Hepatocyte (in vitro differentiated cells): Measurements from ENCODE around the gene OTX1. TPM values are rescaled to one million over a fixed set of nuclear protein-coding genes. Genes with fewer than 3 reads are reported as not detected.

Source experiments
- DNase-seq: peaks from one replicate; pipeline ENCODE4 v3.0.0-alpha.2; 2016; ENCODE audit warnings: low spot score
- H2AFZ ChIP-seq: fragments of 200-600 bp; sonication (generic); 2 replicates; pipeline ENCODE4 v1.6.0; 2016; ENCODE audit warnings: antibody characterized with exemption, mild to moderate bottlenecking
- H3K27ac ChIP-seq: fragments of 200-600 bp; sonication (generic); 2 replicates; pipeline ENCODE4 v1.5.1; 2016; ENCODE audit warnings: mild to moderate bottlenecking
- H3K27me3 ChIP-seq: fragments of 200-600 bp; sonication (generic); 2 replicates; pipeline ENCODE4 v1.6.1; 2016
- H3K36me3 ChIP-seq: fragments of 200-600 bp; sonication (generic); replicated peaks from 2 replicates; pipeline ENCODE4 v1.5.1; 2016; ENCODE audit warnings: low read depth; ENCODE audit not compliant: insufficient read depth
- H3K4me1 ChIP-seq: fragments of 200-600 bp; sonication (generic); 2 replicates; pipeline ENCODE4 v1.5.1; 2016; ENCODE audit warnings: mild to moderate bottlenecking, moderate library complexity; ENCODE audit not compliant: insufficient read depth
- H3K4me2 ChIP-seq: fragments of 200-600 bp; sonication (generic); 2 replicates; pipeline ENCODE4 v1.6.0; 2016
- H3K4me3 ChIP-seq: fragments of 200-600 bp; sonication (generic); 2 replicates; pipeline ENCODE4 v1.5.1; 2016; ENCODE audit warnings: mild to moderate bottlenecking
- H3K79me2 ChIP-seq: fragments of 200-600 bp; sonication (generic); 2 replicates; pipeline ENCODE4 v1.6.0; 2017; ENCODE audit warnings: mild to moderate bottlenecking
- H3K9me2 ChIP-seq: fragments of 200-600 bp; sonication (generic); replicated peaks from 2 replicates; pipeline ENCODE4 v1.6.0; 2017; ENCODE audit warnings: mild to moderate bottlenecking; ENCODE audit not compliant: insufficient read depth
- H3K9me3 ChIP-seq: fragments of 200-600 bp; sonication (generic); 2 replicates; pipeline ENCODE4 v1.5.1; 2016; ENCODE audit warnings: low read depth, mild to moderate bottlenecking
- H4K20me1 ChIP-seq: fragments of 200-600 bp; sonication (generic); 2 replicates; pipeline ENCODE4 v1.6.0; 2016; ENCODE audit warnings: mild to moderate bottlenecking; ENCODE audit not compliant: insufficient read depth, poor library complexity, severe bottlenecking
- EZH2 ChIP-seq: fragments of 200-600 bp; sonication (generic); IDR thresholded peaks from 2 replicates; pipeline ENCODE4 v1.6.1; 2016; ENCODE audit warnings: antibody characterized with exemption, mild to moderate bottlenecking, borderline replicate concordance
- EZH2phosphoT487 ChIP-seq: fragments of 200-600 bp; sonication (generic); IDR thresholded peaks from one replicate; pipeline ENCODE4 v1.6.1; 2018; ENCODE audit warnings: antibody characterized with exemption, mild to moderate bottlenecking, low read depth, moderate library complexity; ENCODE audit not compliant: unreplicated experiment, severe bottlenecking
- WGBS: methylation state at CpG from one replicate; pipeline ENCODE4 v1.1.6; 2016; ENCODE audit warnings: low lambda C conversion rate; ENCODE audit errors: missing lambda C conversion rate; 5-methylcytosine and 5-hydroxymethylcytosine counted together
- polyA plus RNA-seq: library from polyadenylated mRNA; unstranded; fragments of >200 nt; fragmentation: Nextera tagmentation; extraction: Ambion mirVana; gene quantifications from 2 replicates; pipeline ENCODE4 v1.2.1, GENCODE V29; 2016
- total RNA-seq: library from RNA; depleted of rRNA; stranded (reverse); fragments of >200 nt; gene quantifications from 2 replicates; pipeline ENCODE4 v1.2.3, GENCODE V29; 2014
- TF ChIP-seq, protein P1 (sequence below): fragments of 200-600 bp; sonication (generic); IDR thresholded peaks from 2 replicates; pipeline ENCODE4 v1.5.1; 2016; ENCODE audit warnings: antibody characterized with exemption, mild to moderate bottlenecking; ENCODE audit not compliant: poor library complexity

The OTX1 gene
- total and polyA plus RNA-seq, 2 experiments from 2014 or later, result 0.07 to 0.52 TPM

DNA sequence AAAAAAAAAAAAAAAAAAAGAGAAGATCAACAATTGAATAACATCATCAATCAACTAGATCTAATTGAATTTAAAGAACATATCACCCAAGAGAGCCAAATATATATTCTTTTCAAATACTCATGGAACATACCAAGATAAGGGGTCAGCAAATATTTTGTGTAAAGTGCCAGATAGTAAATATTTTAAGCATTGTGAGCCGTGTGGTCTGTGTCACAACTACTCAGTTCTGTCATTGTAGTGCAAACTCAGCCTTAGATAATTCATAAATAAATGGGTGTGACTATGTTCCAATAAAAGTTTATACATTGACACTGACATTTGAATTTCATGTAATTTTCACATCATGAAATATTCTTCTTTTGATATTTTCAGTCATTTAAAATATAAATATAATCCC is 45.9 kb downstream of the OTX1 start:
- 65% methylated on average over 1 of the region's 1 CpG for WGBS
- TF ChIP-seq, protein P1, sequence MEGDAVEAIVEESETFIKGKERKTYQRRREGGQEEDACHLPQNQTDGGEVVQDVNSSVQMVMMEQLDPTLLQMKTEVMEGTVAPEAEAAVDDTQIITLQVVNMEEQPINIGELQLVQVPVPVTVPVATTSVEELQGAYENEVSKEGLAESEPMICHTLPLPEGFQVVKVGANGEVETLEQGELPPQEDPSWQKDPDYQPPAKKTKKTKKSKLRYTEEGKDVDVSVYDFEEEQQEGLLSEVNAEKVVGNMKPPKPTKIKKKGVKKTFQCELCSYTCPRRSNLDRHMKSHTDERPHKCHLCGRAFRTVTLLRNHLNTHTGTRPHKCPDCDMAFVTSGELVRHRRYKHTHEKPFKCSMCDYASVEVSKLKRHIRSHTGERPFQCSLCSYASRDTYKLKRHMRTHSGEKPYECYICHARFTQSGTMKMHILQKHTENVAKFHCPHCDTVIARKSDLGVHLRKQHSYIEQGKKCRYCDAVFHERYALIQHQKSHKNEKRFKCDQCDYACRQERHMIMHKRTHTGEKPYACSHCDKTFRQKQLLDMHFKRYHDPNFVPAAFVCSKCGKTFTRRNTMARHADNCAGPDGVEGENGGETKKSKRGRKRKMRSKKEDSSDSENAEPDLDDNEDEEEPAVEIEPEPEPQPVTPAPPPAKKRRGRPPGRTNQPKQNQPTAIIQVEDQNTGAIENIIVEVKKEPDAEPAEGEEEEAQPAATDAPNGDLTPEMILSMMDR, result no peak
- TF ChIP-seq EZH2 (no peak), EZH2phosphoT487 (no peak)
- no peaks in the 10 kb centered on the region for H3K79me2 ChIP-seq
- H3K9me3 ChIP-seq, result no peaks in the 10 kb centered on the region
- H3K27me3 ChIP-seq, result no peaks in the 10 kb centered on the region
- H3K9me2 ChIP-seq, result no peaks in the 10 kb centered on the region
- H3K36me3 ChIP-seq, result no peaks in the 10 kb centered on the region
- H4K20me1 ChIP-seq, result no peaks in the 10 kb centered on the region
- H3K4me1 ChIP-seq, result no peaks in the 10 kb centered on the region
- no peak overlapping the region for H3K4me3 ChIP-seq
- H2AFZ ChIP-seq, result no peak overlapping the region
- no peak for DNase-seq
- no peak overlapping the region for H3K27ac ChIP-seq
- no peak overlapping the region for H3K4me2 ChIP-seq

DNA sequence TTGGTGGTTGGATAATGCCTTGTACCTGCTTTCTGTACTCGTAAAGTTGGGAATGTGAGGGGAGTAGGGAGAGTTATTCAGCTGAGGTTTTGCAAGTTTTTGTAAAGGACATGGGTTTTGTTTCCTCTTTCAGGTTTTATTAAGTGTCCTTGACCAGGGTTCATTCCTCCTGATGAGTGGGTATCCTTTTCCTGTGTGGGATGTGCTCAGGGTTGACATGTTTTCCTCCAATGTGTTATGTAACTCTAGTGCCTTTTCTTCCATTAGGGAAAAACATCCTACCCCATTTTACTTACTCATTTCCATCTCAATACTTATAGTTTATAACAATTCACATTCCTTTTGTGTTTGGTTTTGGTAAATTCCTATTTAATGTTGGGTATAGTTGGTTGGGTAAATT is 48.4 kb downstream of the OTX1 start:
- H3K4me1 ChIP-seq, result no peaks in the 10 kb centered on the region
- no peaks in the 10 kb centered on the region for H3K27me3 ChIP-seq
- H4K20me1 ChIP-seq, result no peaks in the 10 kb centered on the region
- 77% methylated on average over 1 of the region's 1 CpG for WGBS
- no peak overlapping the region for H3K27ac ChIP-seq
- H3K4me2 ChIP-seq, result no peak overlapping the region
- no peaks in the 10 kb centered on the region for H3K79me2 ChIP-seq
- no peaks in the 10 kb centered on the region for H3K36me3 ChIP-seq
- no peak for DNase-seq
- no peaks in the 10 kb centered on the region for H3K9me2 ChIP-seq
- H3K4me3 ChIP-seq, result no peak overlapping the region
- no peak overlapping the region for H2AFZ ChIP-seq
- H3K9me3 ChIP-seq, result peaks cover 2% of the 10 kb centered on the region
- TF ChIP-seq EZH2phosphoT487 (no peak), EZH2 (no peak)
- TF ChIP-seq, protein P1, result no peak

DNA sequence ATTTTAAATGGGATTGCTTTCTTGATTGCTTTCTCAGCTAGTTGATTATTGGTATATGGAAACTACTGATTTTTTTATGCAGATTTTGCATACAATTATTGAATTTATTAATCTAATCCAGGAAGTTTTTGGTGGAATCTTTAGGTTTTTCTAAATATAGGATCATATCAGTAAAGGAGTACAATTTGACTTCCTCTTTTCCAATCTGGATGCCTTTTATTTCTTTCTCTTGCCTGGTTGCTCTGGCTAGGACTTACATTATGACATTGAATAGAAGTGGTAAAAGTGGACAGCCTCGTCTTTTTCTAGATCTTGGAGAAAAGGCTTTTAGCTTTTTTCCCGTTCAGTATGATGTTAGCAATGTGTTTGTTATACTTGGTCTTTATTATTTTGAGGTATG is 51.3 kb downstream of the OTX1 start:
- H3K27ac ChIP-seq, result no peak overlapping the region
- H3K79me2 ChIP-seq, result no peaks in the 10 kb centered on the region
- no peak overlapping the region for H3K4me2 ChIP-seq
- TF ChIP-seq, protein P1, result no peak
- TF ChIP-seq EZH2 (no peak), EZH2phosphoT487 (no peak)
- H3K9me3 ChIP-seq, result peaks cover 8% of the 10 kb centered on the region
- H4K20me1 ChIP-seq, result no peaks in the 10 kb centered on the region
- H3K4me3 ChIP-seq, result no peak overlapping the region
- WGBS, result 91% methylated on average over 2 of the region's 2 CpGs
- no peaks in the 10 kb centered on the region for H3K27me3 ChIP-seq
- H3K4me1 ChIP-seq, result no peaks in the 10 kb centered on the region
- no peak for DNase-seq
- H3K9me2 ChIP-seq, result no peaks in the 10 kb centered on the region
- no peak overlapping the region for H2AFZ ChIP-seq
- H3K36me3 ChIP-seq, result no peaks in the 10 kb centered on the region

DNA sequence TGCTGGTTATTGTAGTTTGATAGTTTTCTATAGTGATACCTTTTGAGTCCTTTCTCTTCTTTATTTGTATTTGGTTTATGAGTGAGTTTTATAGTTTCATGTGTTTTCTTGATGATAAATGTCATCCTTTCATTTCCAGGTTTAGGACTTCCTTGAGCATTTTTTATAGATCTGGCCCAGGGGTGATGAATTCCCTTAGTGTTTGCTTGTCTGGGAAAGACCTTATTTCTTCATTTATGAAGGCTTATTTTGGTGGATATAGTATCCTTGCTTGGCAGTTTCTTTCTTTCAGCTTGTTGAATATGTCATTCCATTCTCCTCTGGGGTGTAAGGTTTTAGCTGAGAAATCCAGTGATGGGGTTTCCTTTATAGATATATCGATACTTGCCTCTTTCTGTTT is 53.9 kb downstream of the OTX1 start:
- H3K36me3 ChIP-seq, result no peaks in the 10 kb centered on the region
- no peak overlapping the region for H3K4me2 ChIP-seq
- H3K9me2 ChIP-seq, result no peaks in the 10 kb centered on the region
- H4K20me1 ChIP-seq, result no peaks in the 10 kb centered on the region
- H3K9me3 ChIP-seq, result peaks cover 8% of the 10 kb centered on the region
- no peak overlapping the region for H3K4me3 ChIP-seq
- H2AFZ ChIP-seq, result no peak overlapping the region
- TF ChIP-seq EZH2, result no peak
- TF ChIP-seq, protein P1, result no peak
- 93% methylated on average over 1 of the region's 1 CpG for WGBS
- no peaks in the 10 kb centered on the region for H3K79me2 ChIP-seq
- no peaks in the 10 kb centered on the region for H3K4me1 ChIP-seq
- no peak overlapping the region for H3K27ac ChIP-seq
- H3K27me3 ChIP-seq, result no peaks in the 10 kb centered on the region
- DNase-seq, result no peak
